Measurements from ENCODE around the gene RPL34.

DNA sequence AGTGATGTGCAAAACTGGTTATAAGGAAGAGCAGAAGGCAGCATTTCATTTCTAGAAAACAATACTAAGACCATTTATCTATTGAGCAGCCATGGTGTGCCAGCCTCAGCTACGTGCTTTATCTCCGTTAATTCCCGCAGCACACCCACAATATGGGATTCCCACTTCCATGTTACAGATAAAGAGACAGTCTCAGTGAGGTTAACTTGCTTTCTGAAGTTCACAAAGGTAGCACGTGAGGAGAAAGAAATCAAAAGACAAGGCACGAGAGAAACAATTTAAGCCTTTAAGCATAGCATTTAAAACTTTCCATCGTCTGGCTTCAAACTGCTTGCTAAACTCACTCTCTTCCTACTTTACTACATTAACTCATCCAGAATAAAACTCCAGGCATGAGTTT, 8.0 kb upstream of the RPL34 start:
- TF ChIP-seq CTCF (conservative IDR thresholded peaks at IDR 0.05; ENCODE audit: low read depth, low read length) (no peak), POLR2A (IDR thresholded peaks at IDR 0.05; ENCODE audit: low read depth, low read length) (no peak), SMC3 (IDR thresholded peaks at IDR 0.05; ENCODE audit: low read depth, low read length) (no peak), RCOR1 (IDR thresholded peaks at IDR 0.05; ENCODE audit: insufficient replicate concordance, low read length) (no peak), FOS (IDR thresholded peaks at IDR 0.05; ENCODE audit: low read depth, low read length) (no peak), CEBPB (IDR thresholded peaks at IDR 0.05; ENCODE audit: low read depth, low read length) (no peak), CHD1 (IDR thresholded peaks at IDR 0.05; ENCODE audit: low read depth, low read length) (no peak), RAD21 (IDR thresholded peaks at IDR 0.05; ENCODE audit: low read length) (no peak), MAFK (IDR thresholded peaks at IDR 0.05; ENCODE audit: low read depth, low read length) (no peak), MAZ (IDR thresholded peaks at IDR 0.05; ENCODE audit: borderline replicate concordance, low read depth, low read length) (no peak), BHLHE40 (IDR thresholded peaks at IDR 0.05; ENCODE audit: low read depth, low read length) (no peak)

Data from IMR-90 (cell line).